H9 (cell line): Measurements from ENCODE around the gene VEGFA. TPM values are rescaled to one million over a fixed set of nuclear protein-coding genes. Genes with fewer than 3 reads are reported as not detected.

ENCODE experiments used
- DNase-seq: peaks from one replicate; pipeline ENCODE4 v3.0.0-alpha.2; 2017
- H2AFZ ChIP-seq: one replicate; pipeline ENCODE4 v1.6.1; 2013; ENCODE audit warnings: mild to moderate bottlenecking, low read length, control low read depth, moderate library complexity
- H2AK5ac ChIP-seq: 2 replicates; pipeline ENCODE4 v1.6.1; 2013; ENCODE audit warnings: low read length, control low read depth, mixed read lengths; ENCODE audit not compliant: insufficient read length
- H2BK120ac ChIP-seq: one replicate; pipeline ENCODE4 v1.6.1; 2013; ENCODE audit warnings: low read depth, mild to moderate bottlenecking, low read length, control low read depth, inconsistent platforms; ENCODE audit not compliant: poor library complexity, severe bottlenecking
- H2BK12ac ChIP-seq: 2 replicates; pipeline ENCODE4 v1.6.1; 2013; ENCODE audit warnings: low read length, control low read depth, mixed read lengths, low read depth; ENCODE audit not compliant: insufficient read length
- H2BK15ac ChIP-seq: 2 replicates; pipeline ENCODE4 v1.6.1; 2013; ENCODE audit warnings: low read depth, low read length, control low read depth
- H2BK20ac ChIP-seq: one replicate; pipeline ENCODE4 v1.6.1; 2013; ENCODE audit warnings: low read depth, mild to moderate bottlenecking, low read length, control low read depth, inconsistent platforms; ENCODE audit not compliant: poor library complexity, severe bottlenecking
- H2BK5ac ChIP-seq: 2 replicates; pipeline ENCODE4 v1.6.1; 2013; ENCODE audit warnings: low read length, control low read depth, mixed read lengths; ENCODE audit not compliant: insufficient read length
- H3K14ac ChIP-seq: 2 replicates; pipeline ENCODE4 v1.6.1; 2013; ENCODE audit warnings: low read length, control low read depth; ENCODE audit not compliant: insufficient read depth
- H3K18ac ChIP-seq: 2 replicates; pipeline ENCODE4 v1.6.1; 2013; ENCODE audit warnings: low read depth, mild to moderate bottlenecking, mixed read lengths, low read length, control low read depth; ENCODE audit not compliant: insufficient read length
- H3K23ac ChIP-seq: 2 replicates; pipeline ENCODE4 v1.6.1; 2013; ENCODE audit warnings: low read length, control low read depth, mixed read lengths, low read depth; ENCODE audit not compliant: insufficient read length
- H3K23me2 ChIP-seq: 2 replicates; pipeline ENCODE4 v1.6.1; 2013; ENCODE audit warnings: low read depth, mild to moderate bottlenecking, mixed read lengths, low read length, control low read depth; ENCODE audit not compliant: insufficient read length, poor library complexity, severe bottlenecking
- H3K27ac ChIP-seq: 2 replicates; pipeline ENCODE4 v1.5.1; 2013; ENCODE audit warnings: low read length, control low read depth, mixed read lengths, low read depth; ENCODE audit not compliant: insufficient read length
- H3K27me3 ChIP-seq: 2 replicates; pipeline ENCODE4 v1.6.1; 2013; ENCODE audit warnings: low read length, control low read depth, inconsistent platforms; ENCODE audit not compliant: insufficient read depth
- H3K4ac ChIP-seq: 2 replicates; pipeline ENCODE4 v1.6.1; 2013; ENCODE audit warnings: low read depth, mild to moderate bottlenecking, control low read depth, inconsistent platforms, low read length, moderate library complexity
- H3K4me1 ChIP-seq: 2 replicates; pipeline ENCODE4 v1.6.1; 2013; ENCODE audit warnings: low read length, control low read depth, inconsistent platforms; ENCODE audit not compliant: insufficient read depth
- H3K4me2 ChIP-seq: 2 replicates; pipeline ENCODE4 v1.6.1; 2013; ENCODE audit warnings: low read length, control low read depth, mixed read lengths; ENCODE audit not compliant: insufficient read length, insufficient read depth
- H3K56ac ChIP-seq: 2 replicates; pipeline ENCODE4 v1.6.1; 2013; ENCODE audit warnings: low read depth, mild to moderate bottlenecking, mixed read lengths, low read length, control low read depth; ENCODE audit not compliant: insufficient read length
- H3K79me1 ChIP-seq: 2 replicates; pipeline ENCODE4 v1.6.1; 2013; ENCODE audit warnings: low read depth, mild to moderate bottlenecking, moderate library complexity, low read length, control low read depth, inconsistent platforms; ENCODE audit not compliant: insufficient read depth, poor library complexity, severe bottlenecking
- H3K79me2 ChIP-seq: 2 replicates; pipeline ENCODE4 v1.6.1; 2013; ENCODE audit warnings: low read length, control low read depth, inconsistent platforms; ENCODE audit not compliant: insufficient read depth
- H3K9ac ChIP-seq: 2 replicates; pipeline ENCODE4 v1.6.1; 2013; ENCODE audit warnings: low read length, control low read depth, mixed read lengths; ENCODE audit not compliant: insufficient read length; ENCODE audit errors: extremely low read depth
- H3K9me3 ChIP-seq: one replicate; pipeline ENCODE4 v1.6.1; 2013; ENCODE audit warnings: low read depth, low read length, inconsistent platforms; ENCODE audit not compliant: control insufficient read depth
- H3T11ph ChIP-seq: one replicate; pipeline ENCODE4 v1.6.1; 2013; ENCODE audit warnings: mild to moderate bottlenecking, low read length, control low read depth, inconsistent platforms
- H4K20me1 ChIP-seq: one replicate; pipeline ENCODE4 v1.6.1; 2013; ENCODE audit not compliant: control insufficient read depth, insufficient read length, insufficient read depth
- H4K5ac ChIP-seq: 2 replicates; pipeline ENCODE4 v1.6.1; 2013; ENCODE audit warnings: low read depth, mild to moderate bottlenecking, mixed read lengths, low read length, control low read depth; ENCODE audit not compliant: insufficient read length
- H4K8ac ChIP-seq: replicated peaks from 2 replicates; pipeline ENCODE4 v1.6.1; 2013; ENCODE audit warnings: low read length, control low read depth, mixed read lengths, low read depth; ENCODE audit not compliant: insufficient read length
- H4K91ac ChIP-seq: 2 replicates; pipeline ENCODE4 v1.6.1; 2013; ENCODE audit warnings: low read depth, mild to moderate bottlenecking, moderate library complexity, mixed read lengths, low read length, control low read depth; ENCODE audit not compliant: insufficient read length
- H3K27ac Mint-ChIP-seq, 3 experiments: 2 replicates in 2 of 3; 3 replicates in 1 of 3; pipeline ENCODE4 v1.8.0; 2020 to 2021; ENCODE audit warnings: mixed read lengths in 3 of 3, mild to moderate bottlenecking in 1 of 3, moderate library complexity in 1 of 3
- H3K27me3 Mint-ChIP-seq: 2 replicates; pipeline ENCODE4 v1.8.0; 2021; ENCODE audit warnings: low read depth, mild to moderate bottlenecking, moderate library complexity, mixed read lengths
- H3K36me3 Mint-ChIP-seq, 3 experiments: 2 replicates in 2 of 3; 3 replicates in 1 of 3; pipeline ENCODE4 v1.8.0; 2020 to 2021; ENCODE audit warnings: low read depth in 3 of 3, mixed read lengths in 3 of 3; ENCODE audit not compliant: insufficient read depth in 1 of 3
- H3K4me1 Mint-ChIP-seq, 2 experiments: 2 replicates each; pipeline ENCODE4 v1.8.0; 2020; ENCODE audit warnings: mixed read lengths in 2 of 2
- H3K4me3 Mint-ChIP-seq, 2 experiments: 2 replicates in 1 of 2; 3 replicates in 1 of 2; pipeline ENCODE4 v1.8.0; 2020 to 2021; ENCODE audit warnings: mild to moderate bottlenecking in 2 of 2, mixed read lengths in 2 of 2, moderate library complexity in 1 of 2
- H3K9me3 Mint-ChIP-seq, 2 experiments: 2 replicates in 1 of 2; 3 replicates in 1 of 2; pipeline ENCODE4 v1.8.0; 2020; ENCODE audit warnings: mild to moderate bottlenecking in 2 of 2, mixed read lengths in 2 of 2, moderate library complexity in 1 of 2
- WGBS: extraction: QIAGEN DNeasy Blood & Tissue Kit; methylation state at CpG from one replicate; pipeline ENCODE4 v1.1.7; 2013; ENCODE audit warnings: missing lambda C conversion rate, low lambda C conversion rate, mixed read lengths; ENCODE audit not compliant: insufficient read length; ENCODE audit errors: extremely low coverage; 5-methylcytosine and 5-hydroxymethylcytosine counted together
- total RNA-seq: library from RNA; stranded (reverse); gene quantifications from 2 replicates; pipeline ENCODE4 v1.2.1, GENCODE V29; 2021
- TF ChIP-seq, protein P1 (sequence below): fragments of 200-600 bp; sonication (generic); conservative IDR thresholded peaks from 3 replicates; pipeline ENCODE4 v1.8.0; 2021; ENCODE audit warnings: antibody characterized with exemption, mild to moderate bottlenecking

Gene VEGFA
- total RNA-seq, 1 experiment from 2014 or later = 47.9 TPM

DNA sequence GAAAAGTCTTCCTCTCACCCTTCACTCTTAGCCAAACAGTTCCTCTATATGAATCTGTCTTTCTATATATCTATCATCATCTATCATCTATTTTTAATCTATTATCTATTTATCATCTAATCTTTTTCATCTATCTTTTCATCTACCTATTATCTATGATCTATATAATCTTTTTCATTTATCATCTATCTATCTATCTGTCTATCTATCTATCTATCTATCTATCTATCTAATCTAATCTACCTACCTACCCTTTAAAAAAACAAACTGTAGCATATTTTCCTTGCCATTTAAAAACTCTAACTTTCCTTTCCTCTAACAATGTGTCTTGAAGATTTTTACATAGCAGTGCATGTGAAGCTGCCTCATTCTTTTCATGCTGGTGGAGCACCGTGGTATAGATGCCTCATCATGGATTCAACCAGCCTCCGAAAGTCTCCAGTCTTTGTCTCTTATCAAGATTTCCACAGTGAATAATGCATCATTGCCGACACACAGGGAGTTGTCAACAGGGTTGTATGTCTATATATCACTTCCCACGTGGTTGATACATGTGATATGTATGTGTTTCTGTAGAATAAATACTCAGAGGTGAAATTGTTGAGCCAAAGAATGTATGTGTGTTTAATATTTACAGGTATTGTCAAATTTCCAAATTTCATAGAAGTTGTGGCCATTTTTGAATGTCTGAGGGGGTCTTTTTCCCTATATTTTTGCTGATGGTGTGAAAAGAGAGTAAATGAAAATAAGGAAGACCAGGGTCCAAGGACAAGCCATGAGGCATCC is 51.3 kb downstream of the VEGFA start:
- Histone ChIP-seq H2BK12ac (no peak overlapping the region), H3K79me2 (no peaks in the 10 kb centered on the region), H3K18ac (no peak overlapping the region), H4K8ac (no peak overlapping the region), H3K27ac (no peak overlapping the region), H4K20me1 (no peaks in the 10 kb centered on the region), H3K14ac (no peak overlapping the region), H3K4ac (no peak overlapping the region), H2BK120ac (no peak overlapping the region), H3K4me2 (no peak overlapping the region), H3K27me3 (no peaks in the 10 kb centered on the region), H2BK15ac (no peak overlapping the region), H2AFZ (no peak overlapping the region), H3T11ph (no peak overlapping the region), H3K23me2 (no peaks in the 10 kb centered on the region), H3K9ac (no peak overlapping the region), H4K91ac (no peak overlapping the region), H3K79me1 (no peaks in the 10 kb centered on the region), H2BK5ac (no peak overlapping the region), H3K4me1 (no peaks in the 10 kb centered on the region), H2AK5ac (no peak overlapping the region), H4K5ac (no peak overlapping the region), H3K56ac (no peak overlapping the region), H3K9me3 (no peaks in the 10 kb centered on the region), H2BK20ac (no peak overlapping the region), H3K23ac (no peak overlapping the region)
- Mint-ChIP-seq H3K27me3 (peaks cover 6% of the 10 kb centered on the region; the same call in 1 of the 2 replicates), H3K27ac (no peak overlapping the region), H3K4me1 (peaks cover 10 to 14% of the 10 kb centered on the region in 2 experiments), H3K36me3 (no peaks in the 10 kb centered on the region), H3K4me3 (no peak overlapping the region), H3K9me3 (no peaks in the 10 kb centered on the region)
- no peak for DNase-seq
- TF ChIP-seq, protein P1, sequence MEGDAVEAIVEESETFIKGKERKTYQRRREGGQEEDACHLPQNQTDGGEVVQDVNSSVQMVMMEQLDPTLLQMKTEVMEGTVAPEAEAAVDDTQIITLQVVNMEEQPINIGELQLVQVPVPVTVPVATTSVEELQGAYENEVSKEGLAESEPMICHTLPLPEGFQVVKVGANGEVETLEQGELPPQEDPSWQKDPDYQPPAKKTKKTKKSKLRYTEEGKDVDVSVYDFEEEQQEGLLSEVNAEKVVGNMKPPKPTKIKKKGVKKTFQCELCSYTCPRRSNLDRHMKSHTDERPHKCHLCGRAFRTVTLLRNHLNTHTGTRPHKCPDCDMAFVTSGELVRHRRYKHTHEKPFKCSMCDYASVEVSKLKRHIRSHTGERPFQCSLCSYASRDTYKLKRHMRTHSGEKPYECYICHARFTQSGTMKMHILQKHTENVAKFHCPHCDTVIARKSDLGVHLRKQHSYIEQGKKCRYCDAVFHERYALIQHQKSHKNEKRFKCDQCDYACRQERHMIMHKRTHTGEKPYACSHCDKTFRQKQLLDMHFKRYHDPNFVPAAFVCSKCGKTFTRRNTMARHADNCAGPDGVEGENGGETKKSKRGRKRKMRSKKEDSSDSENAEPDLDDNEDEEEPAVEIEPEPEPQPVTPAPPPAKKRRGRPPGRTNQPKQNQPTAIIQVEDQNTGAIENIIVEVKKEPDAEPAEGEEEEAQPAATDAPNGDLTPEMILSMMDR = no peak
- WGBS = no CpG with 5 or more reads among the region's 4 CpGs
